Liver (tissue), 9 donors: Measurements from ENCODE around the gene EGFR. TPM values are rescaled to one million over a fixed set of nuclear protein-coding genes. Genes with fewer than 3 reads are reported as not detected.

Experiments
- DNase-seq: peaks from one replicate; pipeline ENCODE4 v3.0.0-alpha.2; 2017; ENCODE audit warnings: low spot score
- H3K27ac ChIP-seq, 2 donors: one replicate each; pipeline ENCODE4 v1.7.0; 2013; ENCODE audit warnings: inconsistent platforms in 2 of 2, low read length in 2 of 2, control low read depth in 1 of 2, low read depth in 1 of 2, mild to moderate bottlenecking in 1 of 2
- H3K27me3 ChIP-seq, 4 donors: one replicate each; pipeline versions ENCODE4 v1.6.1 to v1.7.0; 2013; ENCODE audit warnings: low read length in 3 of 4, inconsistent platforms in 1 of 4, mild to moderate bottlenecking in 1 of 4, moderate library complexity in 1 of 4; ENCODE audit not compliant: control insufficient read depth in 4 of 4, insufficient read depth in 4 of 4
- H3K36me3 ChIP-seq, 4 donors: one replicate each; pipeline versions ENCODE4 v1.6.1 to v1.7.0; 2013; ENCODE audit warnings: low read length in 3 of 4, mild to moderate bottlenecking in 3 of 4, low read depth in 1 of 4, moderate library complexity in 1 of 4; ENCODE audit not compliant: control insufficient read depth in 4 of 4, insufficient read depth in 3 of 4
- H3K4me1 ChIP-seq, 4 donors: one replicate each; pipeline versions ENCODE4 v1.6.1 to v1.7.0; 2013; ENCODE audit warnings: low read length in 3 of 4, mild to moderate bottlenecking in 3 of 4, moderate library complexity in 1 of 4; ENCODE audit not compliant: control insufficient read depth in 4 of 4, insufficient read depth in 4 of 4
- H3K4me3 ChIP-seq, 3 donors: one replicate each; pipeline versions ENCODE4 v1.6.1 to v1.7.0; 2013; ENCODE audit warnings: low read length in 3 of 3, control low read depth in 1 of 3, low read depth in 1 of 3, mild to moderate bottlenecking in 1 of 3
- H3K9ac ChIP-seq, 2 donors: one replicate each; pipeline ENCODE4 v1.7.0; 2013; ENCODE audit warnings: low read length in 2 of 2, mild to moderate bottlenecking in 2 of 2, moderate library complexity in 2 of 2, control low read depth in 1 of 2, low read depth in 1 of 2
- H3K9me3 ChIP-seq, 4 donors: one replicate each; pipeline versions ENCODE4 v1.6.1 to v1.7.0; 2013; ENCODE audit warnings: low read length in 3 of 4; ENCODE audit not compliant: control insufficient read depth in 4 of 4
- EGR1 ChIP-seq, 2 donors: IDR thresholded peaks; 2 replicates each; pipeline ENCODE4 v1.6.1; 2016 to 2018; ENCODE audit warnings: antibody characterized with exemption in 2 of 2, low read depth in 2 of 2
- FOXA2 ChIP-seq: IDR thresholded peaks from 2 replicates; pipeline ENCODE4 v1.6.1; 2016; ENCODE audit warnings: antibody characterized with exemption
- GABPA ChIP-seq, 2 donors: IDR thresholded peaks in 1 of 2; conservative IDR thresholded peaks in 1 of 2; 2 replicates each; pipeline ENCODE4 v1.6.1; 2016; ENCODE audit warnings: antibody characterized with exemption in 2 of 2, mild to moderate bottlenecking in 1 of 2, moderate library complexity in 1 of 2
- HNF4A ChIP-seq, 2 donors: conservative IDR thresholded peaks; 2 replicates each; pipeline ENCODE4 v1.6.1; 2016; ENCODE audit warnings: antibody characterized with exemption in 2 of 2, mild to moderate bottlenecking in 2 of 2
- HNF4G ChIP-seq: IDR thresholded peaks from 2 replicates; pipeline ENCODE4 v1.6.1; 2016; ENCODE audit warnings: antibody characterized with exemption
- JUND ChIP-seq, 2 donors: IDR thresholded peaks; 2 replicates each; pipeline ENCODE4 v1.6.1; 2016; ENCODE audit warnings: antibody characterized with exemption in 2 of 2
- RAD21 ChIP-seq, 2 donors: IDR thresholded peaks; 2 replicates each; pipeline ENCODE4 v1.6.1; 2016; ENCODE audit warnings: antibody characterized with exemption in 2 of 2, mild to moderate bottlenecking in 2 of 2
- REST ChIP-seq: IDR thresholded peaks from 2 replicates; pipeline ENCODE4 v1.6.1; 2016; ENCODE audit warnings: antibody characterized with exemption, mild to moderate bottlenecking
- RXRA ChIP-seq, 2 donors: IDR thresholded peaks; 2 replicates each; pipeline ENCODE4 v1.6.1; 2017 to 2018; ENCODE audit warnings: antibody characterized with exemption in 2 of 2, mild to moderate bottlenecking in 1 of 2
- SP1 ChIP-seq: IDR thresholded peaks from 2 replicates; pipeline ENCODE4 v1.6.1; 2018; ENCODE audit warnings: antibody characterized with exemption, mild to moderate bottlenecking
- YY1 ChIP-seq: IDR thresholded peaks from 2 replicates; pipeline ENCODE4 v1.6.1; 2016; ENCODE audit warnings: antibody characterized with exemption, mild to moderate bottlenecking
- ZBTB33 ChIP-seq: IDR thresholded peaks from 2 replicates; pipeline ENCODE4 v1.6.1; 2016; ENCODE audit warnings: antibody characterized with exemption
- WGBS: extraction: QIAGEN DNeasy Blood & Tissue Kit; methylation state at CpG from one replicate; pipeline ENCODE4 v1.1.7; 2013; 5-methylcytosine and 5-hydroxymethylcytosine counted together
- polyA plus RNA-seq, 2 donors: library from polyadenylated mRNA; stranded (reverse) in 1 of 2; unstranded in 1 of 2; fragments of 200-250 nt in 1 of 2; fragments of >200 nt in 1 of 2; fragmentation: Nextera tagmentation in 1 of 2; extraction: Ambion mirVana in 1 of 2; gene quantifications; one replicate each; pipeline versions ENCODE4 v1.2.1 to v1.2.3, GENCODE V29; 2013 to 2015
- total RNA-seq, 2 donors: library from RNA; depleted of rRNA; stranded (reverse); fragments of >200 nt; gene quantifications; one replicate each; pipeline ENCODE4 v1.2.3, GENCODE V29; 2014
- TF ChIP-seq, protein P1 (sequence below): IDR thresholded peaks from 2 replicates; pipeline ENCODE4 v1.6.1; 2016; ENCODE audit warnings: antibody characterized with exemption
- TF ChIP-seq, protein P2 (sequence below): IDR thresholded peaks from 2 replicates; pipeline ENCODE4 v1.6.1; 2016; ENCODE audit warnings: antibody characterized with exemption
- donor health status: healthy.
- donor health status: healthy.
- donor health status: healthy.
- donor health status: healthy.
- donor health status: healthy.

The EGFR gene
- total and polyA plus RNA-seq, 4 donors: 22.6 to 37.0 (median 27.7) TPM

DNA sequence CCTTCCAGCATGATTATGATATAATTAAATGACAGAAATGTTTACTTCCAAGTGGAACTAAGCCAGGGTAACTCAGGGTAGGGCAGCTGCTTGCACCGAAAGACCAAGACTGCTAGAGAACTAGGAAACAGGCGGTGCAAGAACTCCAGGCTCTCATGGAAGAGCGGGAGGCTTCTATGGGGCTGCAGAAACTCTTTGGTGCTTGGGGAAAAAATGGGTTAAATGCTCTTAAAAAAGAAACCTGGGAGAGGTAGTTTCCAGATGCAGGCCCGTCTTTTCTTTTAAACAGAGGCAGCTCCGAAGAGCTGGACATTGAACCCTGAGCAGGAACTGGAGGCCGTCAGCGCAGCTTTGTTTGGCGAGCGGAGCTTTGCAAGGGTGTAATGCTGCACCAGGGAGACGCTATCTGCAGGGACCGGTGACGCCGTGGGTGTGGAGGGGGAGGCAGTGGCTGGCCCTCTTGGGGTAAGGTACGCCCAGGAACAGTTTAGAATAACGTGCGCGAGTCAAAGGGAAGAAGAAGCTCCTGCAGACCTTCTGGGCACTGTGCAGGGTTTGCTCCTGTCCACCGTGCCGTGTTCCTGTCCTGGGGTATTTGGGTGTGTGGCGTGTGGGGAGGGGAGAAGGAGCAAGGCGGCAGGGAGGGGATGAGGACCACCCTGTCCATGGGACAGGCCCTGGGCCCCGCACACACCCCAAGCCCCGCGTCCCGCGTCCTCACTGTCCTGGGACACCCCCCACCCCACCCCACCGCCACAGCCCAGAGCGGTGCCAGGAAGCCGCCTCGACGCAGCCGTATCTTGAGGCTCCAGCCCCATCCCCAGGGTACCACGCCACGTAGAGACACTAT is 59.0 kb downstream of the EGFR start:
- peak in 1 of 2 donors; percentile 61 for TF ChIP-seq RAD21 (IDR thresholded peaks at IDR 0.05)
- TF ChIP-seq HNF4A (conservative IDR thresholded peaks at IDR 0.05): peak; percentile 83 to 88
- TF ChIP-seq GABPA (IDR thresholded peaks at IDR 0.05 in 1 of 2, conservative IDR thresholded peaks at IDR 0.05 in 1 of 2): no peak
- peak; percentile 57 to 64 for TF ChIP-seq RXRA (IDR thresholded peaks at IDR 0.05)
- peak; percentile 78 for TF ChIP-seq SP1
- peak; percentile 36 for TF ChIP-seq YY1
- peak; percentile 76 for TF ChIP-seq HNF4G
- peak; percentile 35 for TF ChIP-seq REST
- TF ChIP-seq JUND (IDR thresholded peaks at IDR 0.05): peak in 1 of 2 donors; percentile 40
- no peak for TF ChIP-seq ZBTB33
- TF ChIP-seq, protein P1, sequence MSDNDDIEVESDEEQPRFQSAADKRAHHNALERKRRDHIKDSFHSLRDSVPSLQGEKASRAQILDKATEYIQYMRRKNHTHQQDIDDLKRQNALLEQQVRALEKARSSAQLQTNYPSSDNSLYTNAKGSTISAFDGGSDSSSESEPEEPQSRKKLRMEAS: no peak
- peak overlapping the region in 1 of 2 donors; percentile 49 for H3K9ac ChIP-seq
- H3K9me3 ChIP-seq: no peaks in the 10 kb centered on the region
- WGBS: 55% methylated on average over 34 of the region's 34 CpGs
- H3K4me3 ChIP-seq: no peak overlapping the region
- peaks cover 23 to 83% (median 58%) of the 10 kb centered on the region in 4 donors for H3K4me1 ChIP-seq
- DNase-seq: peak; percentile 62
- peaks cover 0 to 2% (median under 1%) of the 10 kb centered on the region in 4 donors for H3K36me3 ChIP-seq
- no peaks in the 10 kb centered on the region for H3K27me3 ChIP-seq
- H3K27ac ChIP-seq: peak overlapping the region; percentile 51 to 65

GRCh38 chr7:55078465-55079372 is 59.9 kb downstream of the EGFR start:
- H3K27ac ChIP-seq: peak overlapping the region; percentile 0 to 65
- TF ChIP-seq, protein P1: no peak
- no peak for TF ChIP-seq SP1
- TF ChIP-seq FOXA2: no peak
- TF ChIP-seq EGR1 (IDR thresholded peaks at IDR 0.05; ENCODE audit: low read depth in 2 of 2): no peak
- TF ChIP-seq, protein P2, sequence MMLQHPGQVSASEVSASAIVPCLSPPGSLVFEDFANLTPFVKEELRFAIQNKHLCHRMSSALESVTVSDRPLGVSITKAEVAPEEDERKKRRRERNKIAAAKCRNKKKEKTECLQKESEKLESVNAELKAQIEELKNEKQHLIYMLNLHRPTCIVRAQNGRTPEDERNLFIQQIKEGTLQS: no peak
- no peak for TF ChIP-seq JUND (IDR thresholded peaks at IDR 0.05)
- no peak for TF ChIP-seq ZBTB33
- no peak for DNase-seq
- H3K36me3 ChIP-seq: peaks cover 0 to 2% (median under 1%) of the 10 kb centered on the region in 4 donors
- no peak overlapping the region for H3K9ac ChIP-seq
- WGBS: 82% methylated on average over 42 of the region's 42 CpGs
- H3K9me3 ChIP-seq: no peaks in the 10 kb centered on the region
- peaks cover 23 to 82% (median 57%) of the 10 kb centered on the region in 4 donors for H3K4me1 ChIP-seq
- H3K4me3 ChIP-seq: no peak overlapping the region
- H3K27me3 ChIP-seq: no peaks in the 10 kb centered on the region
